K562 (cell line): Measurements from ENCODE around the gene GUCY1A2. TPM values are rescaled to one million over a fixed set of nuclear protein-coding genes. Genes with fewer than 3 reads are reported as not detected.

Experiments used
- ATAC-seq: fragments of 200-7000 bp; cut with Tn5 transposase; 3 replicates; pipeline ENCODE4 v1.9.1; 2020; ENCODE audit warnings: moderate library complexity
- BruUV-seq: library from RNA; stranded (reverse); fragments of 400-500 nt; replicated peaks from 2 replicates; lab custom pipeline; 2021; lab: Mats Ljungman, UMichigan
- CTCF ChIA-PET: fragments of 300-600 bp; formaldehyde crosslinking; extraction: SDS; loops from one replicate; lab custom pipeline; 2021; ENCODE audit warnings: low intra/inter-chr PET ratio; lab: Yijun Ruan, JAX
- POLR2A ChIA-PET: fragments of 300-600, 350-650 bp; sonication (Branson Sonifier 250); formaldehyde crosslinking; extraction: SDS; loops from one replicate; lab custom pipeline; 2021; ENCODE audit warnings: antibody characterized with exemption, inconsistent platforms; lab: Yijun Ruan, JAX
- DNase-seq, 4 experiments: peaks; one replicate each; pipeline versions ENCODE4 v3.0.0 to v3.0.0-alpha.2; 2011 to 2018; ENCODE audit warnings: low spot score in 3 of 4, mixed read lengths in 3 of 4; ENCODE audit errors: extremely low read depth in 1 of 4
- FAIRE-seq: peaks from 2 replicates; lab custom pipeline; 2011; peaks lifted over from hg19 to GRCh38; lab: Jason Lieb, UNC
- H2AFZ ChIP-seq: 2 replicates; pipeline ENCODE4 v1.6.0; 2011; ENCODE audit warnings: low read depth, low read length, control low read depth, inconsistent platforms
- H3K27ac ChIP-seq: fragments of 200-600 bp; 3 replicates; pipeline ENCODE4 v1.8.0; 2011; ENCODE audit warnings: low read depth, mild to moderate bottlenecking, control low read depth, inconsistent platforms, low read length, moderate library complexity, mixed read lengths; ENCODE audit errors: extremely low read depth
- H3K27me3 ChIP-seq, 2 experiments: fragments of 300-600 bp in 1 of 2; 2 replicates in 1 of 2; 3 replicates in 1 of 2; pipeline versions ENCODE4 v1.6.0 to v1.8.0; 2011; ENCODE audit warnings: inconsistent platforms in 2 of 2, low read length in 2 of 2, mild to moderate bottlenecking in 1 of 2, mixed read lengths in 1 of 2, moderate library complexity in 1 of 2; ENCODE audit not compliant: control insufficient read depth in 2 of 2, insufficient read depth in 2 of 2
- H3K36me3 ChIP-seq: fragments of 300-600 bp; 3 replicates; pipeline ENCODE4 v1.8.0; 2011; ENCODE audit warnings: mild to moderate bottlenecking, low read length, inconsistent platforms; ENCODE audit not compliant: control insufficient read depth, insufficient read depth
- H3K4me1 ChIP-seq, 2 experiments: fragments of 200-600 bp in 1 of 2; replicated peaks in 1 of 2; 2 replicates in 1 of 2; 3 replicates in 1 of 2; pipeline versions ENCODE4 v1.5.1 to v1.8.0; 2011; ENCODE audit warnings: inconsistent platforms in 2 of 2, low read length in 2 of 2, mild to moderate bottlenecking in 1 of 2, mixed read lengths in 1 of 2, moderate library complexity in 1 of 2; ENCODE audit not compliant: control insufficient read depth in 2 of 2, insufficient read depth in 2 of 2
- H3K4me2 ChIP-seq: 2 replicates; pipeline ENCODE4 v1.6.1; 2011; ENCODE audit warnings: low read length, control low read depth, inconsistent platforms, mixed read lengths; ENCODE audit not compliant: insufficient read depth
- H3K4me3 ChIP-seq: fragments of 200-600 bp; sonication (generic), shearing (Covaris generic); 2 replicates; pipeline ENCODE4 v1.5.1; 2016; ENCODE audit warnings: control low read depth, inconsistent platforms
- H3K79me2 ChIP-seq: fragments of 200-600 bp; 3 replicates; pipeline ENCODE4 v1.8.0; 2011; ENCODE audit warnings: low read length, inconsistent platforms; ENCODE audit not compliant: control insufficient read depth, insufficient read depth
- H3K9ac ChIP-seq, 2 experiments: 2 replicates each; pipeline versions ENCODE4 v1.6.0 to v1.6.1; 2011; ENCODE audit warnings: low read depth in 2 of 2, low read length in 2 of 2, control low read depth in 1 of 2, inconsistent platforms in 1 of 2, mild to moderate bottlenecking in 1 of 2, mixed read lengths in 1 of 2; ENCODE audit not compliant: insufficient read depth in 1 of 2
- H3K9me1 ChIP-seq: one replicate; pipeline ENCODE4 v1.6.0; 2011; ENCODE audit warnings: inconsistent platforms, mild to moderate bottlenecking, low read length, moderate library complexity; ENCODE audit not compliant: control insufficient read depth, insufficient read depth
- H3K9me3 ChIP-seq: replicated peaks from 2 replicates; pipeline ENCODE4 v1.5.1; 2011; ENCODE audit warnings: low read depth, low read length, inconsistent platforms; ENCODE audit not compliant: control insufficient read depth, insufficient read depth
- H4K20me1 ChIP-seq: replicated peaks from 2 replicates; pipeline ENCODE4 v1.6.1; 2011; ENCODE audit warnings: low read length, inconsistent platforms, mixed read lengths; ENCODE audit not compliant: control insufficient read depth, insufficient read depth
- CTCF ChIP-seq, 3 experiments: IDR thresholded peaks in 2 of 3; conservative IDR thresholded peaks in 1 of 3; 2 replicates each; pipeline ENCODE4 v1.5.1; 2011 to 2012; ENCODE audit warnings: low read length in 3 of 3, mild to moderate bottlenecking in 3 of 3, control low read depth in 2 of 3, improper control_type of control experiment in 1 of 3, inconsistent platforms in 1 of 3, low read depth in 1 of 3, mixed read lengths in 1 of 3, moderate library complexity in 1 of 3; ENCODE audit not compliant: insufficient read depth in 2 of 3
- CTCFL ChIP-seq: IDR thresholded peaks from 2 replicates; pipeline ENCODE4 v1.6.1; 2011; ENCODE audit warnings: borderline replicate concordance, low read depth, mild to moderate bottlenecking, moderate library complexity, low read length; ENCODE audit not compliant: insufficient read depth, poor library complexity, severe bottlenecking
- CXXC5 ChIP-seq: fragments of 250-450 bp; sonication (Bioruptor Pico); IDR thresholded peaks from 2 replicates; pipeline ENCODE4 v1.8.0; 2022; ENCODE audit warnings: inconsistent platforms, mild to moderate bottlenecking, moderate library complexity
- E2F6 ChIP-seq, 2 experiments: IDR thresholded peaks; 2 replicates each; pipeline ENCODE4 v1.6.1; 2011; ENCODE audit warnings: borderline replicate concordance in 1 of 2, control low read depth in 1 of 2, low read depth in 1 of 2, low read length in 1 of 2, mild to moderate bottlenecking in 1 of 2, mixed read lengths in 1 of 2, moderate library complexity in 1 of 2; ENCODE audit not compliant: insufficient read depth in 1 of 2, insufficient read length in 1 of 2, poor library complexity in 1 of 2, severe bottlenecking in 1 of 2; ENCODE audit errors: extremely low read depth in 1 of 2
- HNRNPH1 ChIP-seq: fragments of 200-400 bp; formaldehyde crosslinking; optimal IDR thresholded peaks from 2 replicates; pipeline ENCODE3; 2017; ENCODE audit warnings: low read depth, mild to moderate bottlenecking, low read length, moderate library complexity
- RAD21 ChIP-seq, 2 experiments: fragments of 250-450 bp in 1 of 2; fragments of 450-650 bp in 1 of 2; sonication (Bioruptor Pico) in 1 of 2; formaldehyde crosslinking in 1 of 2; IDR thresholded peaks in 1 of 2; conservative IDR thresholded peaks in 1 of 2; 2 replicates each; pipeline versions ENCODE4 v1.4.0 to v1.8.0; 2020 to 2022; ENCODE audit warnings: mild to moderate bottlenecking in 2 of 2, moderate library complexity in 1 of 2
- SLC30A9 ChIP-seq: fragments of 250-450 bp; sonication (Bioruptor Pico); IDR thresholded peaks from 2 replicates; pipeline ENCODE4 v1.8.0; 2022; ENCODE audit warnings: mild to moderate bottlenecking, moderate library complexity
- SMARCB1 ChIP-seq: IDR thresholded peaks from 2 replicates; pipeline ENCODE4 v1.6.1; 2011; ENCODE audit warnings: improper control_type of control experiment, low read depth; ENCODE audit not compliant: insufficient read length
- ZNF146 ChIP-seq: IDR thresholded peaks from one replicate; pipeline ENCODE4 v1.6.1; 2018; ENCODE audit warnings: missing compliant biosample characterization; ENCODE audit not compliant: unreplicated experiment
- WGBS: fragments of 100-300 bp; shearing (Covaris generic); methylation state at CpG from one replicate; pipeline ENCODE4 v1.1.6; 2016; ENCODE audit warnings: low coverage, mixed read lengths; ENCODE audit not compliant: insufficient coverage; ENCODE audit errors: missing lambda C conversion rate; 5-methylcytosine and 5-hydroxymethylcytosine counted together
- in situ Hi-C: fragments of 300-500 bp; cut with MboI; formaldehyde crosslinking; loops from 4 replicates; pipeline ENCODE4 v1.15.0; 2018; ENCODE audit warnings: inconsistent platforms, mixed read lengths
- intact Hi-C: fragments of 100-400 bp; cut with micrococcal nuclease; formaldehyde crosslinking; loops from 2 replicates; pipeline ENCODE4 v1.14.2; 2022
- polyA plus RNA-seq, 8 experiments: library from polyadenylated mRNA; depleted of rRNA in 4 of 8; stranded (reverse) in 5 of 8; unstranded in 3 of 8; fragments of >200 nt; fragmentation: Nextera tagmentation in 2 of 8; fragmentation: Illumina TruSeq in 1 of 8; extraction: Ambion mirVana in 2 of 8; extraction: Trizol in 1 of 8; gene quantifications; 2 replicates each; pipeline versions ENCODE4 v1.2.1 to v1.2.3, GENCODE V29; 2011 to 2014; ENCODE audit warnings: inconsistent platforms in 1 of 8, missing spikeins in 1 of 8
- total RNA-seq, 7 experiments: library from RNA; depleted of rRNA in 6 of 7; stranded (reverse); fragments of >200 nt in 6 of 7; fragmentation: Illumina TruSeq in 2 of 7; extraction: Trizol in 2 of 7; gene quantifications; 2 replicates each; pipeline versions ENCODE4 v1.2.1 to v1.2.3, GENCODE V29; 2011 to 2021; ENCODE audit warnings: low replicate concordance in 1 of 7

The GUCY1A2 gene
- total and polyA plus RNA-seq, 9 of the 15 experiments (the other 6 are each of a cell fraction or from before 2014, with no cell fraction given) = under 0.01 to 0.04 TPM; not detected in 7

GRCh38 chr11:107017433-107018218 is 650 bp downstream of the GUCY1A2 start:
- in situ Hi-C loops (no loop called here), intact Hi-C loops (no loop called here)
- H3K4me2 ChIP-seq = no peak overlapping the region
- no TSS peak for BruUV-seq
- TF ChIP-seq E2F6 (IDR thresholded peaks at IDR 0.05; ENCODE audit: borderline replicate concordance in 1 of 2, extremely low read depth in 1 of 2, insufficient read depth in 1 of 2, insufficient read length in 1 of 2, low read depth in 1 of 2, low read length in 1 of 2, poor library complexity in 1 of 2, severe bottlenecking in 1 of 2) (peak in 1 of 2 experiments; percentile 11), SLC30A9 (CRISPR knock-in tag) (no peak), SMARCB1 (no peak), CXXC5 (CRISPR knock-in tag) (0 out of 2 replicates have a peak, but pooled peaks have one; percentile 22), ZNF146 (CRISPR knock-in tag) (no peak), CTCF (IDR thresholded peaks at IDR 0.05 in 2 of 3, conservative IDR thresholded peaks at IDR 0.05 in 1 of 3; ENCODE audit: insufficient read depth in 2 of 3, low read depth in 1 of 3, low read length in 3 of 3) (peak; percentile 25 to 44 (median 34); a peak in 4 of 6 replicates), RAD21 (CRISPR knock-in tag; conservative IDR thresholded peaks at IDR 0.05 in 1 of 2, IDR thresholded peaks at IDR 0.05 in 1 of 2) (0 out of 4 replicates have a peak, but pooled peaks of 1 of the 2 experiments have one; percentile 22), CTCFL (peak; percentile 87), HNRNPH1 (no peak)
- CTCF ChIA-PET = no interaction called here
- no peak overlapping the region for H3K27ac ChIP-seq
- POLR2A ChIA-PET = no interaction called here
- H3K27me3 ChIP-seq = peaks cover 7 to 10% of the 10 kb centered on the region in 2 experiments; a peak in 3 of 5 replicates
- H3K4me1 ChIP-seq = peaks cover 0 to 15% of the 10 kb centered on the region in 2 experiments; a peak in 2 of 5 replicates
- H3K36me3 ChIP-seq = no peaks in the 10 kb centered on the region
- peak overlapping the region in 1 of 2 experiments; percentile 52; a peak in 1 of 4 replicates for H3K9ac ChIP-seq
- peak; percentile 16 to 37 (median 29) for DNase-seq
- ATAC-seq = peak; percentile 96
- H3K4me3 ChIP-seq = peak overlapping the region; percentile 33
- no peak overlapping the region for H2AFZ ChIP-seq
- no peaks in the 10 kb centered on the region for H3K9me1 ChIP-seq
- no peak for FAIRE-seq
- H4K20me1 ChIP-seq = no peaks in the 10 kb centered on the region
- no peaks in the 10 kb centered on the region for H3K9me3 ChIP-seq
- no peaks in the 10 kb centered on the region for H3K79me2 ChIP-seq
- 19% methylated on average over 31 of the region's 85 CpGs for WGBS
